ENCODE results near the gene SYPL1.

The SYPL1 gene

GRCh38 chr7:106121189-106121810, 9.2 kb upstream of the SYPL1 start:
- no peak for DNase-seq

DNA sequence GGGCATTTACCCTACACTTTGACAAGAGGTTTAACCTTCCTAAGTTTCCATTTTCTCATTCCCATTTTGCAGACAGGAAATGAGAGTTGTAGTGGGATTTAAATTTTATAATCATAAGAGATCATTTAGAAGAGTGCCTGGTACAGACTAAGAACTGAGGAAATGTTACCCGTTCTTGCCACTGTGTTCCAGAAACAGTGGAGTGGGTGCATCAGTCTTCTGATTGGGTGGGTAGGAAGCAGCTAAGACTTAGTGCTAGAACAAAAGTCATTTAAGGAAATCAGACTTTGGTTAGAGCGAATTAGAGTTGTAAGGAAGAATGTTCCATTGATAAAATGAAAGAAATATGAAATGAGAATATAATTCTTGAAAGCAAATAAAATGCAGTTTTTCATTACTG, 8.4 kb upstream of the SYPL1 start:
- DNase-seq: no peak

GRCh38 chr7:106119719-106120118, 7.6 kb upstream of the SYPL1 start:
- no peak for DNase-seq

GRCh38 chr7:106117786-106118544, 5.9 kb upstream of the SYPL1 start:
- no peak for DNase-seq

DNA sequence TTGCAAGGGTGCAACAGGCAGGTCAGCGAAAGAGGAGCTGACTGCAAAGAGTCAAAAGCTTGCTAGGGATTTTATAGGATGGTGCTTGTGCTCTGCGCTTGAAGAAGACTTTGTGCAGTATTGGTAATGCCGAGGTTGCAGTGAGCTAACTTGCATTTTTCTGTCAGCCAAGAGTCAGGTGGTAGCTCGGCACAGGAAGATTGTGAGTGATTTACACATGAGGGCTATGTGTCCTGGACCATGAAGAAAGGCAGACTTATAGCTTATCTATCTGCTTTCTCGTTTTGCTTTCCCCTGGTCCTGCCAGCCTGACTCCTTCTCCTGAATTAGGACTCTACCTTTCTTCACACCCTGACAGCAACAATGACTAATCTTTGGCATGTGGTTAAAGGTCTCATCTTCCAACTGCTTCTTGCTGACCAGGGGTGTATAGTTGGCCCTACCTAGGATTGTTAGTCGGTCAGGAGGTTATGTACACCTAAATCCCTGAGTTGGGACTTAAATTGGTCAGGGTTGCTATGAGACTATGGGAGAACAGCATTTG, 4.1 kb upstream of the SYPL1 start:
- no peak for DNase-seq

DNA sequence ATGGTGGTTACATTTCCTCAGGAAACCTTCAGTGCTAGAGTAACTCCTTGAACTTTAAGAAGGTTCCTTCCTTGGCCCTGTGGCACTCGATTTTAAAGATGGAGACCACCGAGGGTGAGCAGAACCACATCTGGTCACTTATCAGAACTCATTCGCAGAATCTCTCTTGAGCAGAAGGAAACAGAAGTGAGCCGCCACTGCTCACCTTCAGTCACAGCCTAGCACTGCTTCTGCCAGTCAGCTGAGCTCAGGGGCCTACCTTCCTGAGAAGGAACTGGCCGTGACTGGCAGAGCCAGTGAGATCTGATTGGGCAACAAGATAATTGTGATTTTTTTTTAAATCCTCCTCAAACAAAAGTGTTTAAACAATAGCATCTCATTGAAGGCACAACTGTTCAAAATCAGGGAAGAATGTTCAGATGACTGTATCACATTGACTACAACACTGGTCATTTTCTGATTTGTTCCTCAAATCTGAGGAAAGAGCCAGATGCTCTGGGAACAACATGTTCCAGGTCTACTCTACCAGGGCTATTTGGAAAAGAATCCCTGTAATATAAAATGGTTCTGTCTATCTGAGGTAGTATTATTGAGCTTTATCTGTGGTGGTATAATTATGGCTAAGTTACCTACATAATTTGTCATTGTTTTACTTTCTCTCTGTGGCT, 2.7 kb upstream of the SYPL1 start:
- peak; percentile 51 for DNase-seq

- no peak for DNase-seq
These were observed 885 bp upstream of the SYPL1 start for GRCh38 chr7:106112972-106113421.

DNA sequence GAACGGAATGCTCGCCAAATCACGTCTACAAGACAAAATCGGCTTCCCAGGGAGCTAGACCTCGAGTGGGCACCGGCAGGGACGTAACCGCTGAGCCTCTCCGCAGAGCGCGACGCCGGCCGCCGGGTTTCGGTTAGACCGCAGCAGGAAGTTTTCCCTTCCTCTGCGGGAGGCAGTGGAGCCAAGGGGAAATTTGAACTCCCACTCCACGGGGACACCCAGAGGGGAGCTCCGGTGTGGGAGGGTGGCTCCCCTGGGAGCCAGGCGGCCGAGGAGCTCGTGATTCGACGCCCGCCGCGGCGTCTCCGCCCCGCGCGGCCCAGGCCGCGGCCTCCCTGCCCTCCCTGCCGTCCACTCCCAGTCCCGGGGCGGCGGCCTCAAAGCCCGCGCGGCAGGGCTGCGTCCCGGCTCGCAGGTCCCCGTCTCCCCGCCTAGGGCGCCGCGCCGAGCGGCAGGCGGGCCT, 426 bp downstream of the SYPL1 start:
- peak; percentile 39 for DNase-seq

DNA sequence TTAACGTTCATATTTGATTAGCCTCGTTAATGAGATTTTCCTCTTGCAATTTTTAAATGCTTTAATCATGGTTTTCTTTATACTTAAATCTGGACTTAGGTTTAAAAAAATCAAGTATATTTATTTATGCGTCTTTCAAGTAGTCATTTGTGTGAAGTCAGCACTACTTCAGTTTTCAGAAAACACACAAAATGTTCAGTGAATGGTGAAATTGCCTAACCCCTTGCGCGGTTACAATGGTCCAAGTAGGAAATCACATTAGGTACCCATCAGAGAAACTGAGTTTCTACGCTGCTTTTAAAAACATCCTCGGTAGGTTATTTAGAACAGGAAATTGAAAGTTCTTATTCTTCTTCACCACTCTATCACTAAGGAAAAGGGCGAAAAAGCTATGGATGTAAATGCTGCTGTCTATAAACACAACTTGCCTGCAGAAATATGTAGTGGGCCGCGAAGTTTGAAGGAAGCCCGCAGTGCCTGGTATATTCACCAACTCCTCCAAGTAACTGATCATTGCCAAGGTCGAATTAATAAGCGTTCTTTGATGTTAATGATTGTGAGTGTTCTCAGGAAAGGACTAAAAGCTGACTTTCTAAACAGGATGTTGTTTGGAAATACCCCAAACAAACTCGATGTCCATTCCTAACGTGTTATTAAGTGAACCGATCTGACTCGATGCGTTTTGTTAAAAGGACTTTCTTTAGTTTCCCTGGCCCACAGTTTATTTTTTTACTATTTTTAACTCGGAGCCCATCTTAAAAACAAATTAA, 1.0 kb downstream of the SYPL1 start:
- no peak for DNase-seq

DNA sequence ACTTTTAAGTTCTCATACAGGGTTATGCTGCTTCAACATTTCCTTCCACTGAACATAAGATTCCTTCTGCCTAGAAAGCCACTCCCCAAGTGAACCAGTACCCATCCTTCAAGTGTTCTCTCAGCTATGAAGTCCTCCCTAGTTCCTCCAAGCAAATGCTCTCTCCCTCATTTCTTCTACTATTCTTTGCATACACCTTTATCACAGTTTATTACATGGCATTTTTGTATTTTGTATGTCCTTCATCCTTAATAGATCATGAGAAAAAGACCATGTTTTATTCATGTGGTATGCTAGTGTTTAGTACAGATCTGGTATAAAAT, 1.9 kb downstream of the SYPL1 start:
- no peak for DNase-seq

DNA sequence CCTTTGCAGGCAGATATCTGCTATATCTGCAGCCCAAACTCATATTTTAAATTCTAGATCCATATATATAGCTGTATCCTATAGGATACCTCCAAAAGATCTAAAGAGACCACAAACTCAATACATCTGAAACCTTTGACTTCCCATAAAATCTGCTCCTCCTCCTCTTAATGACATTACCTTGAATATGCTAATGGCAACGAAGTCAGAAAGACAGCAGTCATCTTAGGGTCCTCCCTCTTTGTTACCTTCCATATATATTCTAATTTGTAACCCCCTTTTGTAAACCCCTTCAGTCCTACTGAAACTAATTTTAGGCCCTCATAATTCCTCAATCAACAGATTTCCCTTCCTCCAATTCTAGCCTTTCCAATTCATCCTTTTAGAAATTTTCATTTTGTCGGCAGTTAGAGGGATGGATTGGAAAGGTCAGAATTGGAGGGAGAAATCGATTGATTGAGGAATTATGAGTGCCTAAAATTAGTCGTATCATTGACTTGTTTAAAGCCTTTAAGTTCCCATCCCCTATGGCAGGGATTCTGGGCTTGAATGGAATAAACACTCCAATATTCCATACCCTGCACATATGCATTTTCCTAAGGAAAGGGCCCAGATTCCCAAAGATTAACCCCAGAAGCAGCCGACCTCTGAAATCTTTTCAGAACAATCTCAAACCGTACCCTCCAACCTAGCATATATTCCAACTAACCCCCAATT, 2.4 kb downstream of the SYPL1 start:
- no peak for DNase-seq

- DNase-seq: no peak
These were observed 3.1 kb downstream of the SYPL1 start for GRCh38 chr7:106108991-106109390.

DNA sequence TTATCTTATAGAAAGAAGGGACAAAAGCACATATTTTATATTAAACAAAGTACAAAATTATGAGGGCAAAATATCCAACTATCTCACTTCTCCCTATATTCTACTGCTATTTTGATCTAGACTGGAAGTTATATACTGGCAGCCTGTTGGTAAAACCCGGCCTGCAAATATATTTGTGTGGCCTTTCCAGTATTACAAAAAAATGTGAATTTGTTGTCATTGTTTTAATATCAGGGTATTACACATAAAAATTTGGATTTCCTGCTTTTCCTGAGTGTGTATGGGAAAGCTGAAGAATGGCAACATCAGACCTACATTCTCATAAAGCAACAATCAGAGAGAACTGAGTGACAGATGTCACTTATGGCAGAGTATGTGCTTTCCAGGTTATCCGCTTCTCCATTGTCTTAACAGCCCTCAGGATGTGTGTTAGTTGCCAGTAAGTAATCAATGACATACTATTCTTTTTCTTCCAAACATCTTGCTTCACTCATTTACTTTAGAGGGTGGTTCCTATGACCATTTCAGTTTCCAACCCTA, 7.3 kb downstream of the SYPL1 start:
- DNase-seq: no peak

DNA sequence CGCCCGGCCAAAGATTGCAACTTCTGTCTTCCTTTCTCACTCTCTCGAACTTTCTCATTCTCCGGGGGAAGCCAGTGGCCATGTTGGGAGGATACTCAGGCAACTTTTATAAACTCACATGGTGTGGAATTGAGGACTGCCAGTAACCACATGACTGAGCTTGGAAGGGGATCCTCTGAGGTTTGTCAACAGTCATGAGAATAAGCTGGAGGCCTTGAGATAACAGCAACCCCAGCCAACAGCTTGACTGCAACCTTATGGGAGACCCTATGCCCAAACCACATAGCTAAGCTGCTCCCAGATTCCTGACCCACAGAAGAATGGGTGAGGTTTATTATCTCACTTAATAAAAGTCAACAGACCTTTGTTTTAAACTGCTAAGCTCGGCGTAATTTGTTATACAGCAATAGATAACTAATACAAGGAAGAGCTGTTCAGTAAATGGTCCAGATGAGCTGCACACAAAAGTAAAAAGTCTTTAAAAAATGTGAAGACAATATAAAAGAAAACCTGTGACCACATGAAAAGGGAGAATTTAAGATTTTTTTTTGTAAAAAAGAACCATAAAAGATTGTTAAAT, 9.6 kb downstream of the SYPL1 start:
- no peak for DNase-seq

GRCh38 chr7:106101726-106102125, 10.4 kb downstream of the SYPL1 start:
- DNase-seq: no peak

- DNase-seq: no peak
These were observed 11.1 kb downstream of the SYPL1 start for GRCh38 chr7:106100863-106101629.

GRCh38 chr7:106099539-106099938, 12.6 kb downstream of the SYPL1 start:
- no peak for DNase-seq

DNA sequence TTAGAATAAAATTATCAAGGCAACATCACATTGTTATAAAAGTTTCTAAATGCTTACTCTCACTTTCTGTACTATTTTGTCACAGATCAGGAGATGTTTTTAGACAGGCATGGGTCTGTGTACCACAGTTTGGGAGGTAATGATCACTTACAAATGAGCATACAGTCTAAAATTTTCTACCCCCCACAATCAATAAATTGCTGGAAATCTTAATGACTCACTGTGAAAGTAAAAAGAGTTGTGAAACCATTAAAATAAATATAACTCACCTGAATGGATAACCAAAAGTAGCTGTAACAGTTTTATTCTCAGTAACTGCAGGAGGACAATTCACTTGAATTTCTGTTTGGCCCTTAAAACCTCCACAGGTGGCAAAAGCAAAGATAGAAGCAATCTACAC, 13.2 kb downstream of the SYPL1 start:
- DNase-seq: no peak

- no peak for DNase-seq
These were observed 16.5 kb downstream of the SYPL1 start for GRCh38 chr7:106095634-106096033.

- no peak for DNase-seq
These were observed 17.3 kb downstream of the SYPL1 start for GRCh38 chr7:106094780-106095179.

GRCh38 chr7:106092204-106092603, 19.9 kb downstream of the SYPL1 start:
- DNase-seq: no peak
